NCI-H1436 (cell line): ENCODE measurements around the gene PEPD.
"Not testable (repeated sequence)": the region's sequence is repeated elsewhere in the genome, so short reads cannot be mapped to it uniquely, and the experiment has no call there.

Experiments used
- DNase-seq: peaks from one replicate; lab custom pipeline; 2025; lab: John Stamatoyannopoulos, UW

PEPD gene

GRCh38 chr19:33497778-33498175, 23.8 kb downstream of the PEPD start:
- DNase-seq = no peak

DNA sequence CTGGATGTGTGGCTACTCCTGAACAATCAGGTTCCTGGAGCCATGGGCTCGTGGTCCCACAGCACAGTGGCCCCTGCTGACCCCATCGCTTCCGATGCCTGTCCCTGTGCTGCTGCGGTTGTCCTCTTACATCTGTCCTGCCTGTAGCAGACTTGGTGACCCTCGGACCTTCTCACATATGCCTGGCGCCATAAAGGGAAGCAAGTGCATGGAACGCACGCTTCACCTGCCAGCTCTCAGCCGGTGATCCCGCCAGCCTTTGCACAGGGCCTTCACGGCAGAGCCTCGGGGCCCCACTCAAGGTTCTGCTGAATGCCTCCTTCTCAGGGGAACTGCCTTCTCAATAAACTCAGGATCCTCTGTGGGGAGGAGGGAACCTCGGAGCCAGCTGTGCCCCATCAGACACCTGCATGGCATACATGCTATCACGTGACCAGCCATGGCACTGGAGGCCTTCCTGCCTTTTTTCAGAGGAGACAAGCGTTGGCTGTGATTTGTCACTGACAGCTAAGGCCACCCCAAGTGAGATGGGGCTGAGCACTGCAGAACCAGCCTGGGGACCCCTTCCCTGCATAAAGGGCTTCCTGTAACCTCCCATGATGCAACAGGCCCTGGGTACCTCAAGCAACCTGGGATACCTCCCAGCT, 24.3 kb downstream of the PEPD start:
- no peak for DNase-seq

- DNase-seq = no peak
These were observed 25.3 kb downstream of the PEPD start for GRCh38 chr19:33496038-33496895.

- DNase-seq = no peak
These were observed 28.0 kb downstream of the PEPD start for GRCh38 chr19:33493401-33494275.

GRCh38 chr19:33492951-33493350, 28.6 kb downstream of the PEPD start:
- no peak for DNase-seq

DNA sequence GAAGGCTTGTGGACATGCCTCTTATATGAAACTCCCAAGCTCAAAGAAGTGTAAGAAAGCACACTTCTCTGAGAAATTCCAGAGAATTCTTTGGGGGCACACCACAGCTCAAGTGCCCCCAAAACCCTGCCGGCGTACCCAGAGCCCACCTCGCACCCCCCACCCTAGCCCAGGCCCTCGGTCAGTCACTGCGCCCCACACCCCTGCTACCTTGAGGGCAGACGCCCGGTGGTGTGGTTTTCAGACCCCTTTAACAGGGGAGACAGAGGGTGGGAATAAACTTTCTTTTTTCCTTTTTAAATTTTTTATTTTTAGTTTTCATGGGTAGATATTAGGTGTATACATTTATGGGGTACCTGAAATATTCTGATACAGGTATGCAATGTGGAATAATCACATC, 29.5 kb downstream of the PEPD start:
- no peak for DNase-seq

- DNase-seq = not testable (repeated sequence)
These were observed 31.0 kb downstream of the PEPD start for GRCh38 chr19:33490596-33490995.

GRCh38 chr19:33490041-33490451, 31.5 kb downstream of the PEPD start:
- DNase-seq = no peak

DNA sequence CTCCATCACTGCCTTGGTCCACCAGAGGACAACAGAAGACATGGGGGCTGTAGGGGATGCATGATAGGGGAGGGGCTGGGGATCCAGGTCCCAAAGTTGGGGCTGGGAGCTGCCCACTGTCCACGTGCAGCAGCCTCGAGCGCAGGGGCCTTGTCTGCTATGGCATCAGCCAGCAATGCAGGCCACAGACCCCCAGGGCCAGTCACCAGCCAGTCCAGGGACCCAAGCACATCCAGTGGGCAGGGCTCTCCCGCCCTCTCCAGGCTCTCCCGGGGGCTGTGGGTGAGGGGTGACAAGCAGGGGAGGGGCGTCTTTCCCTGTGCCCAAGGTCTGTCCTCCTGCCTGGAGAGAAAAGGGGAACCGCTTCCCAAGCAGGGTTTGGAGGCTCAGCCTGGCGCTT, 32.8 kb downstream of the PEPD start:
- DNase-seq = no peak

- no peak for DNase-seq
These were observed 33.4 kb downstream of the PEPD start for GRCh38 chr19:33487901-33488800.

- DNase-seq = no peak
These were observed 34.4 kb downstream of the PEPD start for GRCh38 chr19:33486936-33487811.

DNA sequence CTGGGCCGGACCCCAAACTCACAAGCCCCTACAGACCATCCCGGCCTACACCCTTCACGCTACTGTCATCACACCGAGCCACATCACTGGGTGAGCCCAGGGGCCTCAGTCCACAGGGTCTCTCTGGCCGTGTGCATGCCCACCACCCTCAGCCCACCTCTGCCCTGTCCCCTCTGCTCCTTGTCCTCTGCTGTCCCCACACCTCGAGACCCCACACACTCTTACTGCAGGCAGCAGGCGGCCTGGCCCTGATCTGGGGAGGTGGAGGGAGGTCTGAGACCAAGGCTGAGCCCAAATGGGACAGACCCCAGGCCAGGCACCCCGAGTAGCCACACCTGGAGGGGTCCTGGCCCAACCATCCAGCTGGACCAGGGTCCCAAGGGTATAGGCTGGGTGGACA, 35.2 kb downstream of the PEPD start:
- DNase-seq = no peak

DNA sequence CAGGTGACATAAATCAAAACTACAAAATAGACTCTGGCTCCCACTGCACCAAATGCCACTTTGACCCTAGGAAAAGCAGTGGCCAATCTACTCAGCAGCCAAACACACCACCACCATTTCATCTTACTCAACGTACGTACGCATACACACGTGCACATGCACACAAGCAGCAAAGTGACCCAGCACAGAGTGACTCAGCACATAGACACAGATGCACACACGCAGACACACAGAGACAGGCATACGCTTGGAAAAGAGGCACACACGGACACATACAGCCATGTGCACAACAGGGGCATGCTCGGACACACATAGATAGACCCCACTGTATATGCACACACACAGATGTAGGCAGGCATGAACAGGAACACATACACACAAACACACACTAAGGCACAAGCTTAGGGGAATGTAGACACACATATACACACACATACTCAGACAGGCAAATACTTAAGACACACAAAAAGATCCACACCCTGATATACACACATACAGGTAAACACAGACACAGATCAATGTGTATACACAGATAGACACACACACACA, 37.3 kb downstream of the PEPD start:
- DNase-seq = no peak

GRCh38 chr19:33482476-33482875, 39.1 kb downstream of the PEPD start:
- no peak for DNase-seq

DNA sequence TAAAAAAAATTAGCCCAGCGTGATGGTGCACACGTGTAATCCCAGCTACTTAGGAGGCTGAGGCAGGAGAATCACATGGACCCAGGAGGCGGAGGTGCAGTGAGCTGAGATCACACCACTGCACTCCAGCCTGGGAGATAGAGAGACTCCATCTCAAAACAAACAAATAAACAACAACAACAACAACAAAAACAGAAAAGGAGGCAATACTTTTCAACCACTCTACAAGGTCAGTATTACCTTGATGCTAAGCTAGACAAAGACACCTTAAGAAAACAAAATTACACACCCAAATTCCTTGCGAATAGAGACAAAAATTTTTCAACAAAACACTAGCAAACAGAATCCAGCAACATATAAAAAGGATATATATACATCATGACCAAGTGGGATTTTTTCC, 39.7 kb downstream of the PEPD start:
- no peak for DNase-seq

- not testable (repeated sequence) for DNase-seq
These were observed 42.0 kb downstream of the PEPD start for GRCh38 chr19:33479570-33479969.

DNA sequence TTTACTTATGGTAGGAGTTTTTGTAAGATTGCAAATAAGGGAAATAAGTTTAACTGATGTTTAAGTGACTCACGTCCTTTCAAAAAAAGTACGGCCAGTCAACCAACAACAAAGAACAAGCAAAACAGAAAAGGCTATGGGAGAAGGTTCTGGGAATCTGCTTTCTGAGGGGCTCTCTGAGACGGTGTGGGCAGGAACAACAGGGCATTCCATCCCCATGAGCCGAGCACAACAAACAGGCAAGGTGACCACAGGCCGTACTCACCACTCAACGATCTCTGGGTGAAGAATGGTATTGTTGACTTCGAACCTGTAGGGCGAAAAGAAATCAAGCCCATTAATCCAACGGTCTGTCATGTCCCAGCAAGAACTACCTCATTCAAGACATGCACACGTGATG, 43.8 kb downstream of the PEPD start:
- DNase-seq = no peak

GRCh38 chr19:33476151-33476707, 45.4 kb downstream of the PEPD start:
- no peak for DNase-seq

- no peak for DNase-seq
These were observed 47.8 kb downstream of the PEPD start for GRCh38 chr19:33473653-33474305.
